Fibroblast of lung (primary cell): Measurements from ENCODE around the gene PLCXD3. TPM values are rescaled to one million over a fixed set of nuclear protein-coding genes. Genes with fewer than 3 reads are reported as not detected.

ENCODE experiments used
- DNase-seq, 2 donors: peaks; one replicate each; pipeline versions ENCODE4 v3.0.0 to v3.0.0-alpha.2; 2010; ENCODE audit warnings: low read depth in 2 of 2
- H2AFZ ChIP-seq: 2 replicates; pipeline ENCODE4 v1.5.1; 2012; ENCODE audit warnings: low read length, control low read depth, inconsistent platforms
- H3K27ac ChIP-seq: 2 replicates; pipeline ENCODE4 v1.5.1; 2011; ENCODE audit warnings: low read length, control low read depth; ENCODE audit not compliant: insufficient read depth
- H3K27me3 ChIP-seq: 2 replicates; pipeline ENCODE4 v1.5.1; 2011; ENCODE audit warnings: mild to moderate bottlenecking, low read length; ENCODE audit not compliant: control insufficient read depth, insufficient read depth
- H3K36me3 ChIP-seq: 2 replicates; pipeline ENCODE4 v1.5.1; 2011; ENCODE audit warnings: low read length; ENCODE audit not compliant: control insufficient read depth, insufficient read depth
- H3K4me1 ChIP-seq: 2 replicates; pipeline ENCODE4 v1.5.1; 2011; ENCODE audit warnings: low read length; ENCODE audit not compliant: control insufficient read depth, insufficient read depth; ENCODE audit errors: extremely low read depth
- H3K4me2 ChIP-seq: 2 replicates; pipeline ENCODE4 v1.5.1; 2011; ENCODE audit warnings: low read length, control low read depth; ENCODE audit not compliant: insufficient read depth; ENCODE audit errors: extremely low read depth
- H3K4me3 ChIP-seq, 4 experiments: fragments of 200-600 bp in 1 of 4; sonication (generic) in 1 of 4; replicated peaks in 1 of 4; 2 replicates each; pipeline ENCODE4 v1.5.1; 2011 to 2016; ENCODE audit warnings: low read length in 4 of 4, low read depth in 3 of 4, mild to moderate bottlenecking in 3 of 4, control low read depth in 2 of 4, inconsistent platforms in 1 of 4, mixed read lengths in 1 of 4; ENCODE audit not compliant: insufficient read depth in 1 of 4; ENCODE audit errors: control extremely low read depth in 1 of 4
- H3K79me2 ChIP-seq: 2 replicates; pipeline ENCODE4 v1.5.1; 2012; ENCODE audit warnings: mild to moderate bottlenecking, low read length, inconsistent platforms; ENCODE audit not compliant: control insufficient read depth, insufficient read depth
- H3K9ac ChIP-seq: 2 replicates; pipeline ENCODE4 v1.5.1; 2011; ENCODE audit warnings: mild to moderate bottlenecking, low read length, control low read depth; ENCODE audit not compliant: insufficient read depth
- H3K9me3 ChIP-seq: 2 replicates; pipeline ENCODE4 v1.5.1; 2012; ENCODE audit warnings: low read depth, low read length; ENCODE audit not compliant: control insufficient read depth, insufficient read depth
- H4K20me1 ChIP-seq: 2 replicates; pipeline ENCODE4 v1.5.1; 2011; ENCODE audit warnings: low read length; ENCODE audit not compliant: control insufficient read depth, insufficient read depth; ENCODE audit errors: extremely low read depth
- EZH2 ChIP-seq: IDR thresholded peaks from 2 replicates; pipeline ENCODE4 v1.5.1; 2012; ENCODE audit warnings: low read length, control low read depth, mild to moderate bottlenecking; ENCODE audit errors: missing control alignments
- polyA plus RNA-seq, 2 donors: library from polyadenylated mRNA; depleted of rRNA in 1 of 2; stranded (reverse) in 1 of 2; unstranded in 1 of 2; fragments of >200 nt; gene quantifications; 2 replicates each; pipeline ENCODE4 v1.2.1, GENCODE V29; 2011 to 2012; ENCODE audit warnings: missing spikeins in 1 of 2
- total RNA-seq: library from RNA; depleted of rRNA; stranded (reverse); fragments of >200 nt; gene quantifications from 2 replicates; pipeline ENCODE4 v1.2.1, GENCODE V29; 2014
- TF ChIP-seq, protein P1 (sequence below), 2 donors: IDR thresholded peaks in 1 of 2; conservative IDR thresholded peaks in 1 of 2; 1 replicate in 1 of 2; 2 replicates in 1 of 2; pipeline ENCODE4 v1.5.1; 2011 to 2012; ENCODE audit warnings: low read length in 2 of 2, control low read depth in 1 of 2, inconsistent platforms in 1 of 2, low read depth in 1 of 2, mild to moderate bottlenecking in 1 of 2

The PLCXD3 gene
- total and polyA plus RNA-seq, 2 donors (not counting 1 experiment from before 2014, with no cell fraction given): 0.02 to 1.3 TPM

DNA sequence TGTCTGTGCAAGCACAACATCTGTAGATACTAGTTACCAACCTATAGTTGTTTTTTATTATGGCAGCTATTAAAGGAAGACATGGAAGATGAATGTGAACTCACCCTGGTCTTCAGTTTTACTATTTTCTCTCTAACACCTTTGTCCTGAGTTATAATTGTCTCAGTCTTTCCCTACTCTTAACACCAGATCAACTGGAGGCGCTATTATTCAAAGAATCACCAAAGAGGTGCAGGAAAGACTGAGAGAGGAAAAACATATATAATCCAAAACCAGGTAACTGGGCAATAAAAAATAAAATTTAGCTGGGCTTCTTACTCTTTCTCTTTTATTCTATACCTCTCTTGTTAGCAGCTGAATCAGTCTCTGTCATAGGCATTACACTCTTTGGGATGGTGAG lies 162.8 kb downstream of the PLCXD3 start:
- Histone ChIP-seq H3K27ac (no peak overlapping the region), H3K4me2 (no peak overlapping the region)

DNA sequence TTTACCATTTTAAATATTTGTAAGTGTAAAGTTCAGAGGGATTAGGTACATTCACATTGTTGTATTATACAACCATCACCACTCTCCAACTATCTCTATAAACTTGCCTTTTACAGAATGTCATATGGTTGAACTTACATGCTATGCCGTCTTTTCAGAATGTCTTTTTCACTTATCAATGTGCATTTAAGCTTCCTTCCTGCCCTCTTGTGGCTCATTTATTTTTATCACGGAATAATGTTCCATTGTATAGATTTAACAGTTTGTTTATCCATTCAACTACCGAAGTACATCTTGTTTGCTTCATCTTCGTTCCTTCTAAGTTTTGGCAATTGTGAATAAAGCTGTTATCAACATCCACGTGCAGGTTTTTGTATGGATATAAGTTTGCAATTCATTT lies 163.8 kb downstream of the PLCXD3 start:
- no peak overlapping the region for H3K9ac ChIP-seq
- no peak for TF ChIP-seq EZH2
- TF ChIP-seq, protein P1, sequence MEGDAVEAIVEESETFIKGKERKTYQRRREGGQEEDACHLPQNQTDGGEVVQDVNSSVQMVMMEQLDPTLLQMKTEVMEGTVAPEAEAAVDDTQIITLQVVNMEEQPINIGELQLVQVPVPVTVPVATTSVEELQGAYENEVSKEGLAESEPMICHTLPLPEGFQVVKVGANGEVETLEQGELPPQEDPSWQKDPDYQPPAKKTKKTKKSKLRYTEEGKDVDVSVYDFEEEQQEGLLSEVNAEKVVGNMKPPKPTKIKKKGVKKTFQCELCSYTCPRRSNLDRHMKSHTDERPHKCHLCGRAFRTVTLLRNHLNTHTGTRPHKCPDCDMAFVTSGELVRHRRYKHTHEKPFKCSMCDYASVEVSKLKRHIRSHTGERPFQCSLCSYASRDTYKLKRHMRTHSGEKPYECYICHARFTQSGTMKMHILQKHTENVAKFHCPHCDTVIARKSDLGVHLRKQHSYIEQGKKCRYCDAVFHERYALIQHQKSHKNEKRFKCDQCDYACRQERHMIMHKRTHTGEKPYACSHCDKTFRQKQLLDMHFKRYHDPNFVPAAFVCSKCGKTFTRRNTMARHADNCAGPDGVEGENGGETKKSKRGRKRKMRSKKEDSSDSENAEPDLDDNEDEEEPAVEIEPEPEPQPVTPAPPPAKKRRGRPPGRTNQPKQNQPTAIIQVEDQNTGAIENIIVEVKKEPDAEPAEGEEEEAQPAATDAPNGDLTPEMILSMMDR (conservative IDR thresholded peaks at IDR 0.05 in 1 of 2, IDR thresholded peaks at IDR 0.05 in 1 of 2; ENCODE audit: low read depth in 1 of 2, low read length in 2 of 2): peak in 1 of 2 donors; percentile 39
- no peaks in the 10 kb centered on the region for H3K9me3 ChIP-seq
- no peaks in the 10 kb centered on the region for H3K36me3 ChIP-seq
- no peaks in the 10 kb centered on the region for H3K27me3 ChIP-seq
- no peak overlapping the region for H3K27ac ChIP-seq
- no peaks in the 10 kb centered on the region for H4K20me1 ChIP-seq
- H3K4me3 ChIP-seq: no peak overlapping the region
- H2AFZ ChIP-seq: no peak overlapping the region
- no peak overlapping the region for H3K4me2 ChIP-seq
- H3K4me1 ChIP-seq: no peaks in the 10 kb centered on the region
- H3K79me2 ChIP-seq: no peaks in the 10 kb centered on the region
- peak; percentile 3 to 68 for DNase-seq

More for the DNA sequence above, 162.8 kb downstream of the PLCXD3 start:
- no peak for DNase-seq
- Histone ChIP-seq H4K20me1 (no peaks in the 10 kb centered on the region), H3K36me3 (no peaks in the 10 kb centered on the region), H3K27me3 (no peaks in the 10 kb centered on the region), H2AFZ (no peak overlapping the region), H3K9me3 (no peaks in the 10 kb centered on the region), H3K4me1 (no peaks in the 10 kb centered on the region), H3K9ac (no peak overlapping the region), H3K79me2 (no peaks in the 10 kb centered on the region), H3K4me3 (no peak overlapping the region)
- no peak for TF ChIP-seq EZH2
- TF ChIP-seq, protein P1 (conservative IDR thresholded peaks at IDR 0.05 in 1 of 2, IDR thresholded peaks at IDR 0.05 in 1 of 2; ENCODE audit: low read depth in 1 of 2, low read length in 2 of 2): no peak

DNA sequence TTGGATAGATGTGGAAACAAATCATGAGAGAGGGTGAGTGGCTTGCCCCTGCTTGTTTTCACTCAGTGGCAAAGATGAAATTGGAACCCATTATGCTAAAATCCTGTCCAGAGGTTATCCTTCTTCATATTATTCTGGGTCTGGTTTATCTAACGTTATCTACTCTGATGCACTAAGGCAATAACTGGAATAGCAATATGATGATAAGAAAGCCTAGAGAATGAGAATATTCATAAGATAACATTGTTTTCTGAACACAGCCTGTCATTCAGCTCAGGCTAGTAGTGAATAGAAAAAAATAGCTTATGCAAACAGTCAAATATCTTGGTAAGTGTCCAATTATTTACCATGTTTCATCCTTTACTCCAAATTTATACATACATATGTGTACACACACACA lies 165.1 kb downstream of the PLCXD3 start:
- peak in 1 of 2 donors; percentile 47 for DNase-seq
- H3K4me1 ChIP-seq: no peaks in the 10 kb centered on the region
- H3K27me3 ChIP-seq: no peaks in the 10 kb centered on the region
- no peak for TF ChIP-seq EZH2
- TF ChIP-seq, protein P1 (conservative IDR thresholded peaks at IDR 0.05 in 1 of 2, IDR thresholded peaks at IDR 0.05 in 1 of 2; ENCODE audit: low read depth in 1 of 2, low read length in 2 of 2): no peak
- no peak overlapping the region for H3K4me2 ChIP-seq
- H3K4me3 ChIP-seq: no peak overlapping the region
- no peaks in the 10 kb centered on the region for H4K20me1 ChIP-seq
- H3K79me2 ChIP-seq: no peaks in the 10 kb centered on the region
- no peak overlapping the region for H3K27ac ChIP-seq
- no peak overlapping the region for H2AFZ ChIP-seq
- no peak overlapping the region for H3K9ac ChIP-seq
- no peaks in the 10 kb centered on the region for H3K9me3 ChIP-seq
- H3K36me3 ChIP-seq: no peaks in the 10 kb centered on the region
